ENCODE data around the gene TBC1D8. TPM values are rescaled to one million over a fixed set of nuclear protein-coding genes. Genes with fewer than 3 reads are reported as not detected.
A peak's percentile ranks its signal among the peaks of the same experiment; 100 is the strongest.

Gene TBC1D8
- total and polyA plus RNA-seq, 5 donors = 36.4 to 79.5 (median 49.5) TPM

DNA sequence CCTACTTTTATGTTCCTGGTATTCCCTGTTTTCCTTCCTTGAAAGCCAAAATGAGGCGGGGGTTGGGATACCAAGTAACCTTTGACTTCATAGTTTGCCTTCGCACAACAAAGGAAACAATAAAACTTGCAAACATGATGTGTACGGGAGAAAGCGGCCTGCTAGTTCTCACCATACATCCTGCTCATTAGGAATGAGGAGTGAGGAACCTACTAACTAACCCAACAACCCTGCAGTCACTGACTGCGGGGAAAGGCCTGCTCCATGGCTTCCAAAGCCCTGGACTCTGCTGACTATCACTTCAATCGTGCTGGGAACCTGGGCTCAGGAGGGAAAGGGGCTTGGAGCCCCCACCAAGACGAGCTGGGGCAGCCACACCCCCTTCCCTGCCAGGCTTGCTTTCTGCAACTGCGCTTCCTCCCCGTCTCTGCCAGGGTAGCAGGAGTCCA, 124.9 kb downstream of the TBC1D8 start:
- H3K9me3 ChIP-seq (ENCODE audit: control insufficient read depth, low read length) = no peaks in the 10 kb centered on the region

GRCh38 chr2:101025561-101025960, 125.6 kb downstream of the TBC1D8 start:
- Histone ChIP-seq H3K27ac (ENCODE audit: low read length) (no peak overlapping the region), H3K9me3 (ENCODE audit: control insufficient read depth, low read length) (no peaks in the 10 kb centered on the region), H3K4me1 (ENCODE audit: control insufficient read depth, insufficient read depth, low read length) (no peaks in the 10 kb centered on the region), H3K27me3 (ENCODE audit: control insufficient read depth, insufficient read depth) (no peaks in the 10 kb centered on the region), H3K4me3 (ENCODE audit: low read length) (no peak overlapping the region)
- no peak for ATAC-seq
- WGBS = 91% methylated on average over 6 of the region's 6 CpGs
- intact Hi-C loops (cut with DNase I) = no loop called here
- no peak for DNase-seq

More for the DNA sequence above, 124.9 kb downstream of the TBC1D8 start:
- no peak overlapping the region for H3K4me3 ChIP-seq (ENCODE audit: low read length)
- ATAC-seq (no peak), DNase-seq (no peak)
- intact Hi-C loops (cut with DNase I) = no loop called here
- no peaks in the 10 kb centered on the region for H3K27me3 ChIP-seq (ENCODE audit: control insufficient read depth, insufficient read depth)
- no peaks in the 10 kb centered on the region for H3K4me1 ChIP-seq (ENCODE audit: control insufficient read depth, insufficient read depth, low read length)
- no peak overlapping the region for H3K27ac ChIP-seq (ENCODE audit: low read length)
- 68% methylated on average over 9 of the region's 9 CpGs for WGBS

DNA sequence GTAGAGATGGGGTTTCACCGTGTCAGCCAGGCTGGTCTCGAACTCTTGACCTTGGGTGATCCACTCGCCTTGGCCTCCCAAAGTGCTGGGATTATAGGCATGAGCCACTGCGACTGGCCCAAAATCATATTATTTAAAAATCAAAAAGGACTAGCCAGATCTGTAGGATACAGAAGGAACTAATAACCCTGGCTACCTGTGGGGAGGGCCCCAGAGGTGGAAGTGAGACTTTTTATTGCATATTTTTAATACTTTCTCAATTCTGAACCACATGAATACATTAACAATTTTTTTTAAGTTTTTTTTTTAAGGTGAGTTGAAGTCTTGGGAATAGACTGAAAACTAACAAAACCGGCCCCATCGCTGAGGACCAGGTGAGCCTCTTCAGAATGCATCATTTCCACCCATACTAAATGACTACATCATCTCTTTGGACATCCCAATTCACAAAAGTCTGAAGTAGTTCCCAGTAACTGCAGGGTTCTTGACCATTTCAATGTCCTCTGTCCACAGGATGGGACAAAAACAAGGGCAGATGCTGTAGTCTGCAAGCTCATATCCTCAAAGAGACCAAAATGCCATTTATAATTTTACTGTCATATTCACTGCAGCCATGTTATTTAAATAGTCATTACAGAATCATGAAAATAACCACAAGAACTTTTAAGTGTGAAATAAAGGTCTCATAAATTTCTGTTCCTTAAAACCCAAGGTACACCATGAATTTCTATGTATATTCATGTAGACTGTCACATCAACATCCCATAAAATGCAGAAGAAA, 127.7 kb downstream of the TBC1D8 start:
- intact Hi-C loops (cut with DNase I) = no loop called here
- no peaks in the 10 kb centered on the region for H3K27me3 ChIP-seq (ENCODE audit: control insufficient read depth, insufficient read depth)

DNA sequence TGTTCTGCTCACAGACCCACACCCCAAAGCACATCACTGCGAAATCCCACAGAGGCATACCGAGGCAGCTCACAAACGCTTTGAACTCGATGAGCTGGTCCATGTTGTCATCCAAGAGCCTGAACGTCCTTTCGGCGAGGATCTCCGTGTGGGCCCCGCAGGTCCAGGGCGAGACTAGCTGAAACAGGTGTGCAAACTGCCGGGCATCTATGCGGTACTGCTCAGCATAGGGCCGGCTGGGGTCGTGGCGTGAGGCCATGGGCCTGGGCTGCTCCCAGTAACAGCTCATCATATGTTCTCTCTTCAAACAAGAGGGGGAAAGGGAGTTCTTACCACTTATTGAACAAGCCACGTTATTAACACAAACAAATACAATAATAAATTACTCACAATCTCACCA, 129.0 kb downstream of the TBC1D8 start:
- no peak for DNase-seq
- H3K27me3 ChIP-seq (ENCODE audit: control insufficient read depth, insufficient read depth) = no peaks in the 10 kb centered on the region
- no peaks in the 10 kb centered on the region for H3K9me3 ChIP-seq (ENCODE audit: control insufficient read depth, low read length)
- H3K4me1 ChIP-seq (ENCODE audit: control insufficient read depth, insufficient read depth, low read length) = no peaks in the 10 kb centered on the region
- H3K4me3 ChIP-seq (ENCODE audit: low read length) = no peak overlapping the region
- H3K27ac ChIP-seq (ENCODE audit: low read length) = no peak overlapping the region
- intact Hi-C loops (cut with DNase I) = no loop called here
- peak; percentile 12 to 41 for ATAC-seq
- 89% methylated on average over 16 of the region's 16 CpGs for WGBS

More for the DNA sequence above, 127.7 kb downstream of the TBC1D8 start:
- H3K4me3 ChIP-seq (ENCODE audit: low read length) = no peak overlapping the region
- H3K4me1 ChIP-seq (ENCODE audit: control insufficient read depth, insufficient read depth, low read length) = no peaks in the 10 kb centered on the region
- no peak overlapping the region for H3K27ac ChIP-seq (ENCODE audit: low read length)
- 98% methylated on average over 6 of the region's 6 CpGs for WGBS
- DNase-seq (no peak), ATAC-seq (no peak)
- H3K9me3 ChIP-seq (ENCODE audit: control insufficient read depth, low read length) = no peaks in the 10 kb centered on the region

- WGBS = 51% methylated on average over 8 of the region's 8 CpGs
- Histone ChIP-seq H3K27me3 (ENCODE audit: control insufficient read depth, insufficient read depth) (no peaks in the 10 kb centered on the region), H3K27ac (ENCODE audit: low read length) (no peak overlapping the region), H3K4me1 (ENCODE audit: control insufficient read depth, insufficient read depth, low read length) (no peaks in the 10 kb centered on the region), H3K4me3 (ENCODE audit: low read length) (no peak overlapping the region), H3K9me3 (ENCODE audit: control insufficient read depth, low read length) (no peaks in the 10 kb centered on the region)
- intact Hi-C loops (cut with DNase I) = loop anchor here in 1 of 4 donors (10.0 kb wide), 1 partner anchor 186 kb away; no protein-coding TSS in a partner anchor
- ATAC-seq (no peak), DNase-seq (peak in 1 of 3 donors; percentile 40)
These were observed 132.2 kb downstream of the TBC1D8 start for GRCh38 chr2:101018934-101019333.

DNA sequence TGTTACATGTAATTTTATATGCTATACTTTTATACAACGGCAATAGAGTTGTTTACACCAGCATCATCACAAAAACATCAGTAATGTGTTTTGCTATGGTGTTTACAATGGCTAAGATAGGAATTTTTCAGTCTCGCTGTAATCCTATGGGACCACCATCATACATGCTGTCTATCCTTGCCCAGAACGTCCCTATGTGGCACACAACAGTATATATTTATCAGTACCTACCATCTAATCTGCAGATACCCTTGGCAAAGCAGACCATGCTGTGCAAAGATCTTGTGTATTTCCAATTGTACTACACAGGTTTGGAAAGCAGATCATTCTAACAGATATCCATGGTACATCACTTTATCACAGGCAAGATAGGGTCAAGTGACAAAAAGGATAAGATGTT, 133.8 kb downstream of the TBC1D8 start:
- 77% methylated on average over 3 of the region's 3 CpGs for WGBS
- Histone ChIP-seq H3K4me3 (ENCODE audit: low read length) (no peak overlapping the region), H3K27ac (ENCODE audit: low read length) (no peak overlapping the region), H3K4me1 (ENCODE audit: control insufficient read depth, insufficient read depth, low read length) (no peaks in the 10 kb centered on the region), H3K27me3 (ENCODE audit: control insufficient read depth, insufficient read depth) (no peaks in the 10 kb centered on the region), H3K9me3 (ENCODE audit: control insufficient read depth, low read length) (no peaks in the 10 kb centered on the region)
- DNase-seq = no peak
- ATAC-seq = no peak
- intact Hi-C loops (cut with DNase I) = loop anchor here in 1 of 4 donors (10.0 kb wide), 1 partner anchor 187 kb away; no protein-coding TSS in a partner anchor

DNA sequence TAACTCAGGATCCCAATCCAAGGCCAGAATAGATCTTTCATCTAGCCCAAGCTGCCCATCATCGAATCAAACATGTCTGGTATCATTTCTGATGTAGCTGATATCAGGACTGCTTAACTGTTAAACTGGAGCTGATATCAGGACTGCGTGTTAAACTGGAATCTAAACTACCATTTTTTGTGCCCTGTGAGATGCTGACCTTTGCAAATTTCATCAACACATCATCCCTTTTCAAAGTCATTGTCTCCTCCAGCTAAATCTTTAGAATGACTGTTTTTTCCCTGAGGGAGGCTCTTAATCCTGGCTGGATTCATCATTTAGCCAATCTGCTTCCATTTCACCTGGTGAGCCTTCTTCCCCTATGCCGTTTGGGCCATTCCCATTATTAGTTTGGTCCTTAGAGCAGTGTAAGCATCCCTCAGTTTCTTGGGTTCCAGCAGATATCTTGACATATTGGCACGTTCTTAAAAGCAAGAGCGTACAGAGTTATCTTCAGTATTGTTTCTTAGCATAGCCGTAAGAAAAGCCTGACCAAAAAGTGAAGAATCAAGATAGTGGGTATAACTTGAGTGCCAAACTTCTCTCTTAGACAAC, 136.8 kb downstream of the TBC1D8 start:
- no peak for ATAC-seq
- no peak for DNase-seq
- Histone ChIP-seq H3K27ac (ENCODE audit: low read length) (no peak overlapping the region), H3K9me3 (ENCODE audit: control insufficient read depth, low read length) (no peaks in the 10 kb centered on the region), H3K27me3 (ENCODE audit: control insufficient read depth, insufficient read depth) (no peaks in the 10 kb centered on the region), H3K4me3 (ENCODE audit: low read length) (no peak overlapping the region), H3K4me1 (ENCODE audit: control insufficient read depth, insufficient read depth, low read length) (no peaks in the 10 kb centered on the region)
- 82% methylated on average over 6 of the region's 6 CpGs for WGBS
- intact Hi-C loops (cut with DNase I) = loop anchor here in 3 of 4 donors (5.0 to 10.0 kb wide), 3 partner anchors 138 to 193 kb away; partner anchors contain the start of gene TBC1D8 (in 2 of the 3)

DNA sequence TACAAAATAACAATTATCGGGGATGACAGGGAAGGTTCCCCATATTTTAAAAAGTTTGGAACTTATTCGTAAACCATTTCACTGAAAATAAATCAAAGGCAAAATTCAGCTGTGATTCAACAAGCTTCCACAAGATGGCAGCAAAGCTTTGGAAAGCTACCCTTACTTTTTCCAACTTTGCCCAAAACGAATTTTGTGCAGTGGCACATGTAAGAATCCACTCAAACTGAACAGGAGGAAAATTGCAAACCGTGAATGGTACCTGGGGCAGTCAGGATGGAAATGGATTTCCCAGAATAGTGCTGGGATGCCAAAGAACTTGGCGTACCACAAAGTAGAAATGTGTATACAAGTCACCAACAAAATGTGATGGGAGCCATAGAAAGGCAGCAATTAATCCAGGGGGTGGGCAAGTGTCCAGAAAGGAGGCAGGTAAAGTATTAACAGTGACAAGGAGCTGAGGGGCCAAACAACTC, 138.4 kb downstream of the TBC1D8 start:
- no peak for DNase-seq
- no peaks in the 10 kb centered on the region for H3K9me3 ChIP-seq (ENCODE audit: control insufficient read depth, low read length)
- no peak overlapping the region for H3K27ac ChIP-seq (ENCODE audit: low read length)
- no peaks in the 10 kb centered on the region for H3K27me3 ChIP-seq (ENCODE audit: control insufficient read depth, insufficient read depth)
- peak in 1 of 2 donors; percentile 9 for ATAC-seq
- intact Hi-C loops (cut with DNase I) = loop anchor here in 3 of 4 donors (2.0 to 10.0 kb wide), 4 partner anchors 140 to 195 kb away; partner anchors contain the start of gene TBC1D8 (in 2 of the 3)
- no peaks in the 10 kb centered on the region for H3K4me1 ChIP-seq (ENCODE audit: control insufficient read depth, insufficient read depth, low read length)
- 39% methylated on average over 5 of the region's 5 CpGs for WGBS
- no peak overlapping the region for H3K4me3 ChIP-seq (ENCODE audit: low read length)

DNA sequence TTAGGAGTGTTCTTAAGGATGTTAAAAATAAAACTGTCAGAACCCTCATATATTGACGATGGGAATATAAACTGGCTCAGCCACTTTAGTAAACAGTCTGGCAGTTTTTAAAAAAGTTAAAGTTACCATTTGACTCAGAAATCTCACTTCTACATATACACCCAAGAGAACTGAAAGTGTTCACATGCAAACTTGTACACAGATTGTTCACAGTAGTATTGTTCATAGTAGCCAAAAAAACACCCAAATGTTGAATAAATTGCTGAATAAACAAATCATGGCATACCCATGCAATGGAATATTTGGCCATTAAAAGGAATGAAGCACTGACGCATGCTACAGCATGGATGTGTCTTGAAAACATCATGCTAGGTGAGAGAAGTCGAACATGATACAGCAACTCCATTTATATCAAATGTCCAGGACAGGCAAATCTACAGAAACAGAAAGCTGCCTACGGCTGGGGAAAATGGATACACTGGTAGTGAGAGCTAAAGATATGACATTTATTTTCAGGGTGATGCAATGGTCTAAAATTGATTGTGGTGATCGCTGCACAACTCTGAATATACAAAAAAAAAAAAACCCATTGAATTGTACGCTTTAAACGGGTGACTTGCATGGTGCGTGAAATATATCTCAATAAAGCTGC, 139.0 kb downstream of the TBC1D8 start:
- H3K27ac ChIP-seq (ENCODE audit: low read length) = no peak overlapping the region
- no peaks in the 10 kb centered on the region for H3K27me3 ChIP-seq (ENCODE audit: control insufficient read depth, insufficient read depth)
- H3K4me1 ChIP-seq (ENCODE audit: control insufficient read depth, insufficient read depth, low read length) = no peaks in the 10 kb centered on the region
- no peak overlapping the region for H3K4me3 ChIP-seq (ENCODE audit: low read length)
- peak in 1 of 2 donors; percentile 22 for ATAC-seq
- no peaks in the 10 kb centered on the region for H3K9me3 ChIP-seq (ENCODE audit: control insufficient read depth, low read length)
- no peak for DNase-seq
- intact Hi-C loops (cut with DNase I) = loop anchor here in 3 of 4 donors (2.0 to 10.0 kb wide), 4 partner anchors 140 to 195 kb away; partner anchors contain the start of gene TBC1D8 (in 2 of the 3)
- 63% methylated on average over 8 of the region's 8 CpGs for WGBS

- H3K27ac ChIP-seq (ENCODE audit: low read length) = no peak overlapping the region
- H3K9me3 ChIP-seq (ENCODE audit: control insufficient read depth, low read length) = no peaks in the 10 kb centered on the region
- H3K27me3 ChIP-seq (ENCODE audit: control insufficient read depth, insufficient read depth) = no peaks in the 10 kb centered on the region
- no peak for ATAC-seq
- H3K4me3 ChIP-seq (ENCODE audit: low read length) = no peak overlapping the region
- no peaks in the 10 kb centered on the region for H3K4me1 ChIP-seq (ENCODE audit: control insufficient read depth, insufficient read depth, low read length)
- intact Hi-C loops (cut with DNase I) = loop anchor here in 3 of 4 donors (5.0 to 10.0 kb wide), 3 partner anchors 141 to 196 kb away; partner anchors contain the start of gene TBC1D8 (in 2 of the 3)
- peak in 2 of 3 donors; percentile 22 to 31 for DNase-seq
- WGBS = 84% methylated on average over 10 of the region's 10 CpGs
These were observed 140.0 kb downstream of the TBC1D8 start for GRCh38 chr2:101011152-101011551.

Measured in right cardiac atrium (tissue), 5 donors.